IMR-90 (cell line): Measurements from ENCODE around the gene CLSTN1. TPM values are rescaled to one million over a fixed set of nuclear protein-coding genes. Genes with fewer than 3 reads are reported as not detected.

Experiments
- ATAC-seq: fragments of 200-7000 bp; cut with Tn5 transposase; 2 replicates; pipeline ENCODE4 v1.9.1; 2020; ENCODE audit warnings: low read depth, mild to moderate bottlenecking, moderate library complexity
- BruUV-seq: library from RNA; stranded (reverse); fragments of 400-500 nt; replicated peaks from 2 replicates; lab custom pipeline; 2021; lab: Mats Ljungman, UMichigan
- CTCF ChIA-PET: fragments of 300-600 bp; formaldehyde crosslinking; extraction: SDS; loops from one replicate; lab custom pipeline; 2021; ENCODE audit warnings: antibody characterized with exemption; lab: Yijun Ruan, JAX
- POLR2A ChIA-PET: fragments of 300-600 bp; sonication (Branson Sonifier 250); formaldehyde crosslinking; loops from one replicate; lab custom pipeline; 2022; ENCODE audit warnings: antibody characterized with exemption; ENCODE audit not compliant: unreplicated experiment; lab: Charles Lee
- DNase-seq: peaks from one replicate; pipeline ENCODE4 v3.0.0; 2013
- H2AFZ ChIP-seq: replicated peaks from 2 replicates; pipeline ENCODE3; 2013; ENCODE audit warnings: low read length, mild to moderate bottlenecking; ENCODE audit not compliant: poor library complexity
- H2AK5ac ChIP-seq: 2 replicates; pipeline ENCODE4 v1.6.1; 2013; ENCODE audit warnings: low read depth, low read length, inconsistent platforms
- H2AK9ac ChIP-seq: replicated peaks from 2 replicates; pipeline ENCODE3; 2013; ENCODE audit warnings: mild to moderate bottlenecking, low read depth, low read length, moderate library complexity; ENCODE audit not compliant: poor library complexity
- H2BK120ac ChIP-seq: 2 replicates; pipeline ENCODE4 v1.6.1; 2013; ENCODE audit warnings: low read depth, low read length, inconsistent platforms
- H2BK15ac ChIP-seq: 3 replicates; pipeline ENCODE4 v1.6.1; 2013; ENCODE audit warnings: low read depth, low read length, inconsistent platforms
- H2BK20ac ChIP-seq: 2 replicates; pipeline ENCODE4 v1.6.1; 2013; ENCODE audit warnings: low read depth, mild to moderate bottlenecking, inconsistent platforms, low read length, moderate library complexity
- H2BK5ac ChIP-seq: 2 replicates; pipeline ENCODE4 v1.6.1; 2013; ENCODE audit warnings: mild to moderate bottlenecking, low read depth, low read length, inconsistent platforms; ENCODE audit not compliant: poor library complexity, severe bottlenecking
- H3K14ac ChIP-seq: replicated peaks from 2 replicates; pipeline ENCODE4 v1.6.1; 2013; ENCODE audit warnings: low read depth, low read length, inconsistent platforms
- H3K18ac ChIP-seq: 2 replicates; pipeline ENCODE4 v1.6.1; 2013; ENCODE audit warnings: low read depth, low read length, control low read depth
- H3K23ac ChIP-seq: 2 replicates; pipeline ENCODE4 v1.6.1; 2013; ENCODE audit warnings: low read depth, low read length, inconsistent platforms
- H3K27ac ChIP-seq: 2 replicates; pipeline ENCODE4 v1.5.1; 2013; ENCODE audit warnings: mild to moderate bottlenecking, control low read depth, low read length; ENCODE audit not compliant: insufficient read depth
- H3K27me3 ChIP-seq: 2 replicates; pipeline ENCODE4 v1.6.1; 2013; ENCODE audit warnings: low read length; ENCODE audit not compliant: control insufficient read depth, insufficient read depth
- H3K36me3 ChIP-seq: 2 replicates; pipeline ENCODE4 v1.6.1; 2013; ENCODE audit warnings: low read length, mixed read lengths; ENCODE audit not compliant: control insufficient read depth, insufficient read depth
- H3K4ac ChIP-seq: 2 replicates; pipeline ENCODE4 v1.6.1; 2013; ENCODE audit warnings: low read depth, low read length, inconsistent platforms
- H3K4me1 ChIP-seq: 2 replicates; pipeline ENCODE4 v1.6.1; 2013; ENCODE audit warnings: low read length, mixed read lengths; ENCODE audit not compliant: control insufficient read depth, insufficient read depth
- H3K4me2 ChIP-seq: 2 replicates; pipeline ENCODE4 v1.6.1; 2013; ENCODE audit warnings: low read depth, mild to moderate bottlenecking, control low read depth, low read length, moderate library complexity
- H3K4me3 ChIP-seq: 2 replicates; pipeline ENCODE4 v1.5.1; 2013; ENCODE audit warnings: low read depth, mild to moderate bottlenecking, control low read depth, low read length, moderate library complexity; ENCODE audit not compliant: insufficient read depth
- H3K56ac ChIP-seq: 2 replicates; pipeline ENCODE4 v1.6.1; 2013; ENCODE audit warnings: low read length, inconsistent platforms; ENCODE audit not compliant: insufficient read depth; ENCODE audit errors: extremely low read depth
- H3K79me1 ChIP-seq, 2 experiments: 2 replicates each; pipeline ENCODE4 v1.6.1; 2013; ENCODE audit warnings: low read length in 2 of 2, inconsistent platforms in 1 of 2, low read depth in 1 of 2
- H3K9ac ChIP-seq: 2 replicates; pipeline ENCODE4 v1.6.1; 2013; ENCODE audit warnings: low read depth, low read length, control low read depth
- H3K9me1 ChIP-seq: 2 replicates; pipeline ENCODE4 v1.6.1; 2013; ENCODE audit warnings: low read length, inconsistent platforms; ENCODE audit not compliant: insufficient read depth
- H3K9me3 ChIP-seq: 2 replicates; pipeline ENCODE4 v1.6.1; 2013; ENCODE audit warnings: low read length; ENCODE audit not compliant: control insufficient read depth, insufficient read depth
- H4K20me1 ChIP-seq: 2 replicates; pipeline ENCODE4 v1.6.1; 2013; ENCODE audit warnings: low read length, inconsistent platforms; ENCODE audit not compliant: insufficient read depth
- H4K5ac ChIP-seq: 2 replicates; pipeline ENCODE4 v1.6.1; 2013; ENCODE audit warnings: mild to moderate bottlenecking, low read depth, low read length, control low read depth
- H4K8ac ChIP-seq, 2 experiments: 2 replicates each; pipeline ENCODE4 v1.6.1; 2013; ENCODE audit warnings: low read depth in 2 of 2, low read length in 2 of 2, control low read depth in 1 of 2, inconsistent platforms in 1 of 2
- H4K91ac ChIP-seq: 2 replicates; pipeline ENCODE4 v1.6.1; 2013; ENCODE audit warnings: low read depth, low read length, inconsistent platforms; ENCODE audit not compliant: insufficient read depth
- BHLHE40 ChIP-seq: fragments of 150-350 bp; IDR thresholded peaks from 2 replicates; pipeline ENCODE4 v1.6.1; 2016; ENCODE audit warnings: mild to moderate bottlenecking, low read depth, low read length
- CEBPB ChIP-seq: IDR thresholded peaks from 2 replicates; pipeline ENCODE4 v1.6.1; 2012; ENCODE audit warnings: low read depth, low read length, improper control_type of control experiment
- FOS ChIP-seq: fragments of 150-350 bp; IDR thresholded peaks from 2 replicates; pipeline ENCODE4 v1.6.1; 2016; ENCODE audit warnings: low read depth, low read length
- MXI1 ChIP-seq: IDR thresholded peaks from 2 replicates; pipeline ENCODE4 v1.6.1; 2012; ENCODE audit warnings: low read depth, mild to moderate bottlenecking, low read length, moderate library complexity, borderline replicate concordance
- RAD21 ChIP-seq: IDR thresholded peaks from 2 replicates; pipeline ENCODE4 v1.6.1; 2012; ENCODE audit warnings: low read length, improper control_type of control experiment
- RCOR1 ChIP-seq: IDR thresholded peaks from 2 replicates; pipeline ENCODE4 v1.6.1; 2012; ENCODE audit warnings: mild to moderate bottlenecking, low read length, improper control_type of control experiment; ENCODE audit not compliant: insufficient replicate concordance
- SMC3 ChIP-seq: fragments of 150-350 bp; IDR thresholded peaks from 2 replicates; pipeline ENCODE4 v1.6.1; 2016; ENCODE audit warnings: low read depth, mild to moderate bottlenecking, antibody characterized with exemption, low read length, moderate library complexity
- WGBS, 2 experiments: methylation state at CpG; one replicate each; pipeline versions ENCODE4 v1.1.5 to v1.1.7; 2013; ENCODE audit warnings: missing lambda C conversion rate in 2 of 2; ENCODE audit not compliant: insufficient read length in 1 of 2; ENCODE audit errors: extremely low coverage in 2 of 2; 5-methylcytosine and 5-hydroxymethylcytosine counted together
- dilution Hi-C: fragments of 300-500 bp; cut with HindIII; formaldehyde crosslinking; loops from one replicate; pipeline ENCODE4 v1.14.3; 2018; ENCODE audit warnings: low sequenced_read_pairs; ENCODE audit not compliant: unreplicated experiment
- in situ Hi-C: fragments of 300-500 bp; cut with MboI; formaldehyde crosslinking; loops from 3 replicates; pipeline ENCODE4 v1.14.3; 2019; ENCODE audit warnings: low sequenced_read_pairs, inconsistent platforms, mixed read lengths
- intact Hi-C: fragments of 100-400 bp; cut with micrococcal nuclease; formaldehyde crosslinking; loops from 2 replicates; pipeline ENCODE4 v1.10.0; 2022
- polyA plus RNA-seq, 3 experiments: library from polyadenylated mRNA; depleted of rRNA; stranded (reverse); fragments of >200 nt; gene quantifications; 2 replicates each; pipeline ENCODE4 v1.2.3, GENCODE V29; 2012; ENCODE audit warnings: low replicate concordance in 1 of 3
- total RNA-seq: library from RNA; depleted of rRNA; stranded (reverse); fragments of >200 nt; gene quantifications from 2 replicates; pipeline ENCODE4 v1.2.3, GENCODE V29; 2012
- TF ChIP-seq, protein P1 (sequence below): conservative IDR thresholded peaks from 2 replicates; pipeline ENCODE4 v1.5.1; 2012; ENCODE audit warnings: mild to moderate bottlenecking, low read depth, low read length, improper control_type of control experiment
- TF ChIP-seq, protein P2 (sequence below): fragments of 150-350 bp; IDR thresholded peaks from 2 replicates; pipeline ENCODE4 v1.6.1; 2016; ENCODE audit warnings: low read depth, mild to moderate bottlenecking, low read length, moderate library complexity, borderline replicate concordance

The CLSTN1 gene
- total and polyA plus RNA-seq, 2 of the 4 experiments (the other 2 are of a cell fraction) = 30.1 to 72.2 TPM

DNA sequence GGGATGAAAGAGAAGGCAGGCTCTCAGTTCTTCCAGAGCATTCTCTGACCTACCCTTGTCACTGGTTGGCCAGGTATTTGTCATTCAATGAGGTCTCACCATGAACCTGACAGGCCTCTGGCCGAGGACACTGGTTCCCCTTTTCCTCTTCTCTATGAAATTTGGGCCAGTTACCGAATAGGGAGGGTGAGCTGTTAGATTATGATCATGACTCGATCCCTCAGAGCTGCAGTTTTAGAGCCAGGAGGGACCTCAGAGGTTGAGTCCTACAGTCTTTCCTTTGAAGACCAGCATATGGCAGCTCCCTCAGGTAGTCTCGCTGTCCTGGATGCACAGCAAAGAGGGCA is 29.5 kb upstream of the CLSTN1 start:
- WGBS, 2 experiments = 73% methylated on average over 3 of the region's 4 CpGs; no CpG with 5 or more reads in 1 of the 2 experiments

More for the DNA sequence above, 29.5 kb upstream of the CLSTN1 start:
- Histone ChIP-seq H2BK5ac (no peak overlapping the region), H3K27ac (no peak overlapping the region), H4K8ac (no peak overlapping the region), H3K27me3 (no peaks in the 10 kb centered on the region), H3K9me3 (no peaks in the 10 kb centered on the region), H2AFZ (no peak overlapping the region), H3K23ac (no peak overlapping the region), H3K14ac (no peak overlapping the region), H4K5ac (no peak overlapping the region), H3K36me3 (peaks cover 6% of the 10 kb centered on the region), H2AK5ac (no peak overlapping the region), H2AK9ac (no peak overlapping the region), H2BK120ac (no peak overlapping the region), H4K20me1 (no peaks in the 10 kb centered on the region), H3K9me1 (no peaks in the 10 kb centered on the region), H3K79me1 (no peaks in the 10 kb centered on the region; a peak in 1 of 4 replicates), H3K4ac (no peak overlapping the region), H3K4me2 (no peak overlapping the region), H3K4me1 (no peaks in the 10 kb centered on the region; the same call in 1 of the 2 replicates), H2BK15ac (no peak overlapping the region), H2BK20ac (no peak overlapping the region), H4K91ac (no peak overlapping the region), H3K4me3 (no peak overlapping the region), H3K9ac (no peak overlapping the region), H3K18ac (no peak overlapping the region), H3K56ac (no peak overlapping the region)
- DNase-seq (no peak), ATAC-seq (no peak)
- ChIA-PET CTCF (interaction anchor here (0.6 kb wide), 1 partner anchor 191 kb away, joined by 6 read pairs; no protein-coding TSS in a partner anchor), POLR2A (no interaction called here)
- intact Hi-C loops (no loop called here), in situ Hi-C loops (no loop called here), dilution Hi-C loops (no loop called here)
- no TSS peak for BruUV-seq
- TF ChIP-seq, protein P1, sequence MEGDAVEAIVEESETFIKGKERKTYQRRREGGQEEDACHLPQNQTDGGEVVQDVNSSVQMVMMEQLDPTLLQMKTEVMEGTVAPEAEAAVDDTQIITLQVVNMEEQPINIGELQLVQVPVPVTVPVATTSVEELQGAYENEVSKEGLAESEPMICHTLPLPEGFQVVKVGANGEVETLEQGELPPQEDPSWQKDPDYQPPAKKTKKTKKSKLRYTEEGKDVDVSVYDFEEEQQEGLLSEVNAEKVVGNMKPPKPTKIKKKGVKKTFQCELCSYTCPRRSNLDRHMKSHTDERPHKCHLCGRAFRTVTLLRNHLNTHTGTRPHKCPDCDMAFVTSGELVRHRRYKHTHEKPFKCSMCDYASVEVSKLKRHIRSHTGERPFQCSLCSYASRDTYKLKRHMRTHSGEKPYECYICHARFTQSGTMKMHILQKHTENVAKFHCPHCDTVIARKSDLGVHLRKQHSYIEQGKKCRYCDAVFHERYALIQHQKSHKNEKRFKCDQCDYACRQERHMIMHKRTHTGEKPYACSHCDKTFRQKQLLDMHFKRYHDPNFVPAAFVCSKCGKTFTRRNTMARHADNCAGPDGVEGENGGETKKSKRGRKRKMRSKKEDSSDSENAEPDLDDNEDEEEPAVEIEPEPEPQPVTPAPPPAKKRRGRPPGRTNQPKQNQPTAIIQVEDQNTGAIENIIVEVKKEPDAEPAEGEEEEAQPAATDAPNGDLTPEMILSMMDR = no peak
- TF ChIP-seq, protein P2, sequence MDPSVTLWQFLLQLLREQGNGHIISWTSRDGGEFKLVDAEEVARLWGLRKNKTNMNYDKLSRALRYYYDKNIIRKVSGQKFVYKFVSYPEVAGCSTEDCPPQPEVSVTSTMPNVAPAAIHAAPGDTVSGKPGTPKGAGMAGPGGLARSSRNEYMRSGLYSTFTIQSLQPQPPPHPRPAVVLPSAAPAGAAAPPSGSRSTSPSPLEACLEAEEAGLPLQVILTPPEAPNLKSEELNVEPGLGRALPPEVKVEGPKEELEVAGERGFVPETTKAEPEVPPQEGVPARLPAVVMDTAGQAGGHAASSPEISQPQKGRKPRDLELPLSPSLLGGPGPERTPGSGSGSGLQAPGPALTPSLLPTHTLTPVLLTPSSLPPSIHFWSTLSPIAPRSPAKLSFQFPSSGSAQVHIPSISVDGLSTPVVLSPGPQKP = no peak
- TF ChIP-seq CEBPB = no peak
- no peak for TF ChIP-seq MXI1
- no peak for TF ChIP-seq RCOR1
- TF ChIP-seq FOS = no peak
- TF ChIP-seq SMC3 = no peak
- no peak for TF ChIP-seq RAD21
- no peak for TF ChIP-seq BHLHE40
